Panc1 (cell line): ENCODE measurements around the gene NPR2.

Source experiments
- POLR2AphosphoS5 ChIP-seq: IDR thresholded peaks from 2 replicates; pipeline ENCODE4 v1.6.1; 2012; ENCODE audit warnings: mild to moderate bottlenecking, low read depth, low read length, moderate library complexity
- REST ChIP-seq, 2 experiments: IDR thresholded peaks; 2 replicates each; pipeline ENCODE4 v1.6.1; 2011 to 2012; ENCODE audit warnings: low read depth in 2 of 2, control low read depth in 1 of 2, low read length in 1 of 2, mild to moderate bottlenecking in 1 of 2, moderate library complexity in 1 of 2; ENCODE audit not compliant: insufficient read depth in 1 of 2
- SIN3A ChIP-seq: IDR thresholded peaks from 2 replicates; pipeline ENCODE4 v1.6.1; 2012; ENCODE audit warnings: low read depth, mild to moderate bottlenecking, low read length, moderate library complexity, borderline replicate concordance; ENCODE audit not compliant: insufficient read depth
- TCF7L2 ChIP-seq: IDR thresholded peaks from 2 replicates; pipeline ENCODE4 v1.6.1; 2011; ENCODE audit warnings: mild to moderate bottlenecking, low read depth, low read length, inconsistent platforms
- TF ChIP-seq, protein P1 (sequence below): fragments of 450-650 bp; IDR thresholded peaks from 2 replicates; pipeline ENCODE4 v1.5.1; 2017; ENCODE audit warnings: mild to moderate bottlenecking

- TF ChIP-seq, protein P1, sequence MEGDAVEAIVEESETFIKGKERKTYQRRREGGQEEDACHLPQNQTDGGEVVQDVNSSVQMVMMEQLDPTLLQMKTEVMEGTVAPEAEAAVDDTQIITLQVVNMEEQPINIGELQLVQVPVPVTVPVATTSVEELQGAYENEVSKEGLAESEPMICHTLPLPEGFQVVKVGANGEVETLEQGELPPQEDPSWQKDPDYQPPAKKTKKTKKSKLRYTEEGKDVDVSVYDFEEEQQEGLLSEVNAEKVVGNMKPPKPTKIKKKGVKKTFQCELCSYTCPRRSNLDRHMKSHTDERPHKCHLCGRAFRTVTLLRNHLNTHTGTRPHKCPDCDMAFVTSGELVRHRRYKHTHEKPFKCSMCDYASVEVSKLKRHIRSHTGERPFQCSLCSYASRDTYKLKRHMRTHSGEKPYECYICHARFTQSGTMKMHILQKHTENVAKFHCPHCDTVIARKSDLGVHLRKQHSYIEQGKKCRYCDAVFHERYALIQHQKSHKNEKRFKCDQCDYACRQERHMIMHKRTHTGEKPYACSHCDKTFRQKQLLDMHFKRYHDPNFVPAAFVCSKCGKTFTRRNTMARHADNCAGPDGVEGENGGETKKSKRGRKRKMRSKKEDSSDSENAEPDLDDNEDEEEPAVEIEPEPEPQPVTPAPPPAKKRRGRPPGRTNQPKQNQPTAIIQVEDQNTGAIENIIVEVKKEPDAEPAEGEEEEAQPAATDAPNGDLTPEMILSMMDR, result no peak
- TF ChIP-seq TCF7L2 (no peak), POLR2AphosphoS5 (no peak), REST (IDR thresholded peaks at IDR 0.05; ENCODE audit: insufficient read depth in 1 of 2, low read depth in 2 of 2, low read length in 1 of 2) (no peak), SIN3A (no peak)
Measured at GRCh38 chr9:35754264-35754663, 37.1 kb upstream of the NPR2 start, which contains the start of gene MSMP.
